Epithelial cell of proximal tubule (primary cell): ENCODE measurements around the gene HNRNPF. TPM values are rescaled to one million over a fixed set of nuclear protein-coding genes. Genes with fewer than 3 reads are reported as not detected.

Experiments used
- DNase-seq: peaks from one replicate; pipeline ENCODE4 v3.0.0-alpha.2; 2011; ENCODE audit warnings: low read depth
- H3K4me3 ChIP-seq: 2 replicates; pipeline ENCODE4 v1.5.1; 2011; ENCODE audit warnings: low read depth, mild to moderate bottlenecking, low read length
- CTCF ChIP-seq: conservative IDR thresholded peaks from 2 replicates; pipeline ENCODE4 v1.5.1; 2012; ENCODE audit warnings: low read depth, mild to moderate bottlenecking, low read length
- total RNA-seq: library from RNA; depleted of rRNA; stranded (reverse); fragments of >200 nt; gene quantifications from 2 replicates; pipeline ENCODE4 v1.2.3, GENCODE V29; 2015

Gene HNRNPF
- total RNA-seq, 1 donor from 2014 or later, result 207 TPM

- no peak for DNase-seq
- TF ChIP-seq CTCF, result no peak
- H3K4me3 ChIP-seq, result no peak overlapping the region
These were observed 6.8 kb downstream of the HNRNPF start for GRCh38 chr10:43402176-43402575.

- no peak for TF ChIP-seq CTCF
These were observed 7.4 kb downstream of the HNRNPF start for GRCh38 chr10:43401627-43402026.

GRCh38 chr10:43399320-43400310 lies 9.4 kb downstream of the HNRNPF start:
- DNase-seq, result no peak
- TF ChIP-seq CTCF, result no peak
- H3K4me3 ChIP-seq, result no peak overlapping the region

More at GRCh38 chr10:43401627-43402026, 7.4 kb downstream of the HNRNPF start:
- no peak for DNase-seq
- H3K4me3 ChIP-seq, result no peak overlapping the region

- TF ChIP-seq CTCF, result no peak
These were observed 10.1 kb downstream of the HNRNPF start for GRCh38 chr10:43398939-43399319.

GRCh38 chr10:43396928-43397624 lies 11.9 kb downstream of the HNRNPF start:
- no peak for TF ChIP-seq CTCF
- peak overlapping the region; percentile 71 for H3K4me3 ChIP-seq
- DNase-seq, result no peak

More at GRCh38 chr10:43398939-43399319, 10.1 kb downstream of the HNRNPF start:
- DNase-seq, result no peak
- no peak overlapping the region for H3K4me3 ChIP-seq

- peak overlapping the region; percentile 71 for H3K4me3 ChIP-seq
- DNase-seq, result no peak
- no peak for TF ChIP-seq CTCF
These were observed 12.7 kb downstream of the HNRNPF start for GRCh38 chr10:43396061-43396927.
